ENCODE measurements around the gene ZNF710.

ZNF710 gene

DNA sequence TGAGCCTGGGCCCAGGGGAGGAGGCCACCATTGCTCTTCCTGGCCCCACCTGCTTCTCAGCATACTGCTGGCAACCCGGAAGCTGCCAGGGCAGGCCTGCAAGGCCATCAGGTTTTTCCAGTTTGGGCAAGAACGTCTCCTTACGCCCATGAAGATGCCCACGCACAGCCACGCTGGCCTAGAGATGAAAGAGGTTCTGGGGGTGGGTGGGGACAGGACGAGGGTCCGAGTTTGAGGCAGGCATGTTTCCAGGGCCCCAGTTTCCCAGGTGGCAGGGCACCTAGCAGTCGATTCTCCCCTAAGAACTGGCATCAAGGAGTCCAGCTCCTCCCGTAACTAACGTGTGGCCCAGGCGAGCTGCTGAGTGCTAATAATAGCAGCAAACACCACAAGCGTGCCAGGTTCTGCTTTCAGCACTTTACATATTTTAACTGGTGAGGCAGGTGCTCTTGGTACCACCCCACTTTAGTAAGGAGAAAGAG is 45.8 kb downstream of the ZNF710 start:
- Histone ChIP-seq H3K4me2 (ENCODE audit: low read length) (0 out of 2 replicates have a peak overlapping the region, but pooled peaks have one; percentile 24), H4K20me1 (ENCODE audit: control insufficient read depth, insufficient read depth, low read depth, low read length) (no peaks in the 10 kb centered on the region), H3K36me3 (ENCODE audit: control insufficient read depth, low read length) (no peaks in the 10 kb centered on the region), H3K27ac (ENCODE audit: low read depth, low read length) (no peak overlapping the region), H3K9me2 (replicated peaks; ENCODE audit: control insufficient read depth, low read length) (no peaks in the 10 kb centered on the region), H3K27me3 (ENCODE audit: control insufficient read depth, low read length) (no peaks in the 10 kb centered on the region), H3K79me2 (ENCODE audit: control insufficient read depth, low read length) (peaks cover 31% of the 10 kb centered on the region), H3F3A (ENCODE audit: control insufficient read depth, insufficient read depth) (no peaks in the 10 kb centered on the region), H3K4me3 (ENCODE audit: low read length) (no peak overlapping the region), H3K9me3 (ENCODE audit: control insufficient read depth, insufficient read depth, low read length) (no peaks in the 10 kb centered on the region), H3K4me1 (ENCODE audit: control insufficient read depth, low read length) (peaks cover 15% of the 10 kb centered on the region)
- no peak for TF ChIP-seq EZH2phosphoT487 (IDR thresholded peaks at IDR 0.05; ENCODE audit: borderline replicate concordance, low read length)
- no peak for TF ChIP-seq CTCF (IDR thresholded peaks at IDR 0.05; ENCODE audit: low read depth, low read length, poor library complexity, severe bottlenecking)

GRCh38 chr15:90047956-90048575 is 46.9 kb downstream of the ZNF710 start:
- H3K27me3 ChIP-seq (ENCODE audit: control insufficient read depth, low read length): no peaks in the 10 kb centered on the region
- no peaks in the 10 kb centered on the region for H3K36me3 ChIP-seq (ENCODE audit: control insufficient read depth, low read length)
- H3K9me2 ChIP-seq (replicated peaks; ENCODE audit: control insufficient read depth, low read length): no peaks in the 10 kb centered on the region
- 0 out of 2 replicates have a peak, but pooled peaks cover 3% of the 10 kb centered on the region for H4K20me1 ChIP-seq (ENCODE audit: control insufficient read depth, insufficient read depth, low read depth, low read length)
- no peak overlapping the region for H3K4me2 ChIP-seq (ENCODE audit: low read length)
- H3F3A ChIP-seq (ENCODE audit: control insufficient read depth, insufficient read depth): no peaks in the 10 kb centered on the region
- no peak overlapping the region for H3K27ac ChIP-seq (ENCODE audit: low read depth, low read length)
- H3K9me3 ChIP-seq (ENCODE audit: control insufficient read depth, insufficient read depth, low read length): no peaks in the 10 kb centered on the region
- peaks cover 26% of the 10 kb centered on the region for H3K79me2 ChIP-seq (ENCODE audit: control insufficient read depth, low read length)
- peaks cover 15% of the 10 kb centered on the region for H3K4me1 ChIP-seq (ENCODE audit: control insufficient read depth, low read length)
- no peak overlapping the region for H3K4me3 ChIP-seq (ENCODE audit: low read length)
- TF ChIP-seq EZH2phosphoT487 (IDR thresholded peaks at IDR 0.05; ENCODE audit: borderline replicate concordance, low read length): no peak
- no peak for TF ChIP-seq CTCF (IDR thresholded peaks at IDR 0.05; ENCODE audit: low read depth, low read length, poor library complexity, severe bottlenecking)

- Histone ChIP-seq H4K20me1 (ENCODE audit: control insufficient read depth, insufficient read depth, low read depth, low read length) (0 out of 2 replicates have a peak, but pooled peaks cover 3% of the 10 kb centered on the region), H3K4me1 (ENCODE audit: control insufficient read depth, low read length) (peaks cover 15% of the 10 kb centered on the region), H3K4me3 (ENCODE audit: low read length) (no peak overlapping the region), H3K4me2 (ENCODE audit: low read length) (no peak overlapping the region), H3K27ac (ENCODE audit: low read depth, low read length) (no peak overlapping the region), H3K36me3 (ENCODE audit: control insufficient read depth, low read length) (no peaks in the 10 kb centered on the region), H3K9me2 (replicated peaks; ENCODE audit: control insufficient read depth, low read length) (no peaks in the 10 kb centered on the region), H3K9me3 (ENCODE audit: control insufficient read depth, insufficient read depth, low read length) (no peaks in the 10 kb centered on the region), H3F3A (ENCODE audit: control insufficient read depth, insufficient read depth) (no peaks in the 10 kb centered on the region), H3K79me2 (ENCODE audit: control insufficient read depth, low read length) (peaks cover 32% of the 10 kb centered on the region), H3K27me3 (ENCODE audit: control insufficient read depth, low read length) (no peaks in the 10 kb centered on the region)
- TF ChIP-seq EZH2phosphoT487 (IDR thresholded peaks at IDR 0.05; ENCODE audit: borderline replicate concordance, low read length) (no peak), CTCF (IDR thresholded peaks at IDR 0.05; ENCODE audit: low read depth, low read length, poor library complexity, severe bottlenecking) (no peak)
Observed at GRCh38 chr15:90049030-90049429, 47.9 kb downstream of the ZNF710 start.
